GM18507 (cell line): ENCODE measurements around the gene IGFLR1.
"Not testable (repeated sequence)": the region's sequence is repeated elsewhere in the genome, so short reads cannot be mapped to it uniquely, and the experiment has no call there.

Source experiments
- DNase-seq: peaks from one replicate; pipeline ENCODE4 v3.0.0; 2011; ENCODE audit warnings: low read depth; ENCODE audit not compliant: insufficient read length; ENCODE audit errors: extremely low spot score
- FAIRE-seq: peaks from 2 replicates; lab custom pipeline; 2011; peaks lifted over from hg19 to GRCh38; lab: Jason Lieb, UNC

The IGFLR1 gene

GRCh38 chr19:35727956-35728706 is 14.1 kb downstream of the IGFLR1 start:
- no peak for FAIRE-seq
- no peak for DNase-seq

DNA sequence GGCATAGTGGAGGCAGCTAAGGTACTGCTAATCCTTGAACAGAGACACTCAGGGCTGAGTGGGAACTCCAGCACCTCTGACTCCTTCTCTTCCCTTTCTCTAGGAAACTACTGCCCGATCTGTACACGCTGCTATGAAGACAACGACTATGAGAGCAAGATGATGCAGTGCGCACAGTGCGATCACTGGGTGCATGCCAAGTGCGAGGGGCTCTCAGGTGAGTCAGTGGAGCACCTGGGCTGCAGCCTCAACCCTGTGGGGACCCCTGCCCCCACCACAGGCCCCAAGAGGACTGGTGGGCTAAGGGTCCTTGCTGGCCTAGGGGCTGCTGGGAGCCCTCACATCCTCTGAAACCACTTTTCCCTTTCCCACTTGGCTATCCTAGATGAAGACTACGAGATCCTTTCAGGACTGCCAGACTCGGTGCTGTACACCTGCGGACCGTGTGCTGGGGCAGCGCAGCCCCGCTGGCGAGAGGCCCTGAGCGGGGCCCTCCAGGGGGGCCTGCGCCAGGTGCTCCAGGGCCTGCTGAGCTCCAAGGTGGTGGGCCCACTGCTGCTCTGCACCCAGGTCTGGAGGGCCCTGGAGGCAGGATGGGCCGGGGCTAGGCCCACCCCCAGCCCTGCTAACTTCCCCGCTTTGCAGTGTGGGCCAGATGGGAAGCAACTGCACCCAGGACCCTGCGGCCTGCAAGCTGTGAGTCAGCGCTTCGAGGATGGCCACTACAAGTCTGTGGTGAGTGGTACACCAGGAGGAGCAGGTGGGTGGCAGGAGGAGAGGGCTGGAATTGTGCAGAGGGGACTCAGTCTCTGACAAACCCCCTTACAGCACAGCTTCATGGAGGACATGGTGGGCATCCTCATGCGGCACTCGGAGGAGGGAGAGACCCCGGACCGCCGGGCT is 14.9 kb downstream of the IGFLR1 start:
- FAIRE-seq, result no peak
- DNase-seq, result no peak

DNA sequence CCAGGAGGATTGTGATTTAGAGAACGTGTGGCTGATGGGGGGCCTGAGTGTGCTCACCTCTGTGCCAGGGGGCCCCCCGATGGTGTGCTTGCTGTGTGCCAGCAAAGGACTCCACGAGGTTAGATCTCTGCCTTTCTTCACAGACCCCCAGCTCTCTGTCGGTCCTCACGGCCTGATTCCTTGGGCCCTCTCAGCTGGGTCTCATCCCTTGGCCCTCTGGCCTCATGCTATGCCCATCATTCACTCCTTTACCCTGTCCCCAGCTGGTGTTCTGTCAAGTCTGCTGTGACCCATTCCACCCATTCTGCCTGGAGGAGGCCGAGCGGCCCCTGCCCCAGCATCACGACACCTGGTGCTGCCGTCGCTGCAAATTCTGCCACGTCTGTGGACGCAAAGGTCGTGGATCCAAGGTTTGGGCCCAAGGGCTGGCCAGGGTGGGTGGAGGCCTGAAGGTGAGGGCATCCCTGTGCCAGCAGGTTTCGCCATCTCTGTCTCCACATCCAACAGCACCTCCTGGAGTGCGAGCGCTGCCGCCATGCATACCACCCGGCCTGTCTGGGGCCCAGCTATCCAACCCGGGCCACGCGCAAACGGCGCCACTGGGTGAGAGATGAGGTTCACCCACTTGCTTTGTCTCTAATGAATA is 16.9 kb downstream of the IGFLR1 start:
- FAIRE-seq (no peak), DNase-seq (no peak)

DNA sequence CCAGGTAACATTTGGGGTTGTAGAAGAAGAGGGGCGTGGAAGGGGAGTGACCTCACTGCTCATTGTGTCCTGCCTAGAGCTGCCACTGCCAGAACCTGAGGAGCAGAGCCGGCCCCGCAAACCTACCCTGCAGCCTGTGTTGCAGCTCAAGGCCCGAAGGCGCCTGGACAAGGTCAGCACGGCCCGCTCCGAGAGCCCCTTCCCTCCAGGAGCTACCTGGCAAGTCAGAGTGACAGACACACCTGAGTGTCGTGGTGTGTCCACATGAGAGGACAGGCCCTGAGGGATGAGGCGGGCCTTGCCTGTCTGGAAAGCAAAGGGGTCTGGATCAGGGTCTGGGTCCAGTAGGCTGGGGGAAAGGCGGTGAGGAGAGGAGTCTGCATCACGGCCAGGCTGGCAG is 17.7 kb downstream of the IGFLR1 start:
- FAIRE-seq (no peak), DNase-seq (no peak)

- not testable (repeated sequence) for DNase-seq, FAIRE-seq
Measured at GRCh38 chr19:35724132-35724531, 18.1 kb downstream of the IGFLR1 start.

DNA sequence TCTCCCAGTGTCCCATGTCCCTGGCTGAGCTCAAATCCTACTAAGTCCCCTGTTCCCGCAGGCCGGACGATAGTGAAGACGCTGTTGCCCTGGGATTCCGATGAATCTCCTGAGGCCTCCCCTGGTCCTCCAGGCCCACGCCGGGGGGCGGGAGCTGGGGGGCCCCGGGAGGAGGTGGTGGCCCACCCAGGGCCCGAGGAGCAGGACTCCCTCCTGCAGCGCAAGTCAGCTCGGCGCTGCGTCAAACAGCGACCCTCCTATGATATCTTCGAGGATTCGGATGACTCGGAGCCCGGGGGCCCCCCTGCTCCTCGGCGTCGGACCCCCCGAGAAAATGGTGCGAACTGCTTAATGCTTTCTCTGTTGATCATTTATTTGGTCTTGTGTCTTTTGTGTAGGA is 18.6 kb downstream of the IGFLR1 start:
- FAIRE-seq, result no peak
- DNase-seq, result no peak

DNA sequence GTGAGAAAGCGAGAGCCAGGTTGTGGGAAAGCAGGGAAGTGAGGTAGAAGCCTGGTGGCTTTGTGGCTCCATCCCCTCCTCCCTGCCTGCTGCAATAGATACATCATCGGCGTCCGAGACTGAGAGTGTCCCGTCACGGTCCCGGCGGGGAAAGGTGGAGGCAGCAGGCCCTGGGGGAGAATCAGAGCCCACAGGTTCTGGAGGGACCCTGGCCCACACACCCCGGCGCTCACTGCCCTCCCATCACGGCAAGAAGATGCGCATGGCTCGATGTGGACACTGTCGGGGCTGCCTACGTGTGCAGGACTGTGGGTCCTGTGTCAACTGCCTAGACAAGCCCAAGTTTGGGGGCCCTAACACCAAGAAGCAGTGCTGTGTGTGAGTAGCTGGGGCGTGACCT is 19.4 kb downstream of the IGFLR1 start:
- FAIRE-seq (no peak), DNase-seq (no peak)

DNA sequence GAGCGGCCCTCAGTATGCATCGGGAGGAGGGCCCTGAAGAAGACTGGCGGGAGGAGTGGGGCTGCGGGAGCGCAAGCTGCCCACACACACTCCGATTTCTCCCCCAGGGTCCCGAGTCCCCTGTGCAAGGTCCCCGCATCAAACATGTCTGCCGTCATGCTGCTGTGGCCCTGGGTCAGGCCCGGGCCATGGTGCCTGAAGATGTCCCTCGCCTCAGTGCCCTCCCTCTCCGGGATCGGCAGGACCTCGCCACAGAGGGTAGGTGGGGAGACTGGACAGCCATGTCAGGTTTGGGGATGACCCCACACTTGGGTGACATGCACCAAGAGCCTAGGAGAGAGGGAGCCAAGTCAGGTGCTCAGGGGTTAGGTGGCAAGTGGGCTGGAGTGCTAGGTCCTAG is 19.8 kb downstream of the IGFLR1 start:
- DNase-seq, result no peak
- FAIRE-seq, result no peak

DNA sequence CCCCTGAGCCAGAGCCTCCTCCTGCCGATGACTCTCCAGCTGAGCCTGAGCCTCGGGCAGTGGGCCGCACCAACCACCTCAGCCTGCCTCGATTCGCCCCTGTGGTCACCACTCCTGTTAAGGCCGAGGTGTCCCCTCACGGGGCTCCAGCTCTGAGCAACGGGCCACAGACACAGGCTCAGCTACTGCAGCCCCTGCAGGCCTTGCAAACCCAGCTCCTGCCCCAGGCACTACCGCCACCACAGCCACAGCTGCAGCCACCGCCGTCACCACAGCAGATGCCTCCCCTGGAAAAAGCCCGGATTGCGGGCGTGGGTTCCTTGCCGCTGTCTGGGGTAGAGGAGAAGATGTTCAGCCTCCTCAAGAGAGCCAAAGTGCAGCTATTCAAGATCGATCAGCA is 20.9 kb downstream of the IGFLR1 start:
- FAIRE-seq (no peak), DNase-seq (no peak)

DNA sequence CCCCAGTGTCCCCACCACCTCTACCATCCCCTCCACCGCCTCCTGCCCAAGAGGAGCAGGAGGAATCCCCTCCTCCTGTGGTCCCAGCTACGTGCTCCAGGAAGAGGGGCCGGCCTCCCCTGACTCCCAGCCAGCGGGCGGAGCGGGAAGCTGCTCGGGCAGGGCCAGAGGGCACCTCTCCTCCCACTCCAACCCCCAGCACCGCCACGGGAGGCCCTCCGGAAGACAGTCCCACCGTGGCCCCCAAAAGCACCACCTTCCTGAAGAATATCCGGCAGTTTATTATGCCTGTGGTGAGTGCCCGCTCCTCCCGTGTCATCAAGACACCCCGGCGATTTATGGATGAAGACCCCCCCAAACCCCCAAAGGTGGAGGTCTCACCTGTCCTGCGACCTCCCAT is 21.6 kb downstream of the IGFLR1 start:
- FAIRE-seq (no peak), DNase-seq (no peak)

GRCh38 chr19:35720163-35720524 is 22.1 kb downstream of the IGFLR1 start:
- no peak for FAIRE-seq

DNA sequence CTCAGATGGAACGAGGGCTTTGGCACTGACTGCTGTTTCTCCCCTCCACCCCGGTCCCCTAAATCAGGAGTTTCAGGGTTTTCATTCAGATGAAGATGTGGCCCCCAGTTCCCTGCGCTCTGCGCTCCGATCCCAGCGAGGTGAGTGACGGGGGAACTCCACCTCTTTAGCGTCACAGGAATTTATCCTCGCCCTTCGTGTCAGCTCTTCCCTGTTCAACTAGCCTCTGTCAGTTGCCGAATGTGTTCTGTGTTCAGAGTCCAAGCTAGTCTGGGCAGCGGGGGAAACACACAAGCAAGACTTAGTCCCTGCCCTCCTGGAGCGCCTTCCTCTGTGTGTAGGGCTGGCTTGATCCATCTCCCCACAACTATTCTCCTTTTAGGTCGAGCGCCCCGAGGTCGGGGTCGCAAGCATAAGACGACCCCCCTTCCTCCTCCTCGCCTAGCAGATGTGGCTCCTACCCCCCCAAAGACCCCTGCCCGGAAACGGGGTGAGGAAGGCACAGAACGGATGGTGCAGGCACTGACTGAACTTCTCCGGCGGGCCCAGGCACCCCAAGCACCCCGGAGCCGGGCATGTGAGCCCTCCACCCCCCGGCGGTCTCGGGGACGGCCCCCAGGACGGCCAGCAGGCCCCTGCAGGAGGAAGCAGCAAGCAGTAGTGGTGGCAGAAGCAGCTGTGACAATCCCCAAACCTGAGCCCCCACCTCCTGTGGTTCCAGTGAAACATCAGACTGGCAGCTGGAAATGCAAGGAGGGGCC is 22.7 kb downstream of the IGFLR1 start:
- FAIRE-seq, result no peak
- no peak for DNase-seq

More at GRCh38 chr19:35720163-35720524, 22.1 kb downstream of the IGFLR1 start:
- DNase-seq, result no peak

- DNase-seq, result no peak
Measured at GRCh38 chr19:35718345-35719041, 23.8 kb downstream of the IGFLR1 start.

GRCh38 chr19:35717665-35718344 is 24.4 kb downstream of the IGFLR1 start, which contains the start of gene KMT2B:
Gene KMT2B, plus strand, starts transcription at chr19:35718003. Its CDS starts 16 bp downstream, at chr19:35718019.
- no peak for FAIRE-seq
- DNase-seq, result no peak

More at GRCh38 chr19:35718345-35719041, 23.8 kb downstream of the IGFLR1 start:
- peak; percentile 78 for FAIRE-seq

DNA sequence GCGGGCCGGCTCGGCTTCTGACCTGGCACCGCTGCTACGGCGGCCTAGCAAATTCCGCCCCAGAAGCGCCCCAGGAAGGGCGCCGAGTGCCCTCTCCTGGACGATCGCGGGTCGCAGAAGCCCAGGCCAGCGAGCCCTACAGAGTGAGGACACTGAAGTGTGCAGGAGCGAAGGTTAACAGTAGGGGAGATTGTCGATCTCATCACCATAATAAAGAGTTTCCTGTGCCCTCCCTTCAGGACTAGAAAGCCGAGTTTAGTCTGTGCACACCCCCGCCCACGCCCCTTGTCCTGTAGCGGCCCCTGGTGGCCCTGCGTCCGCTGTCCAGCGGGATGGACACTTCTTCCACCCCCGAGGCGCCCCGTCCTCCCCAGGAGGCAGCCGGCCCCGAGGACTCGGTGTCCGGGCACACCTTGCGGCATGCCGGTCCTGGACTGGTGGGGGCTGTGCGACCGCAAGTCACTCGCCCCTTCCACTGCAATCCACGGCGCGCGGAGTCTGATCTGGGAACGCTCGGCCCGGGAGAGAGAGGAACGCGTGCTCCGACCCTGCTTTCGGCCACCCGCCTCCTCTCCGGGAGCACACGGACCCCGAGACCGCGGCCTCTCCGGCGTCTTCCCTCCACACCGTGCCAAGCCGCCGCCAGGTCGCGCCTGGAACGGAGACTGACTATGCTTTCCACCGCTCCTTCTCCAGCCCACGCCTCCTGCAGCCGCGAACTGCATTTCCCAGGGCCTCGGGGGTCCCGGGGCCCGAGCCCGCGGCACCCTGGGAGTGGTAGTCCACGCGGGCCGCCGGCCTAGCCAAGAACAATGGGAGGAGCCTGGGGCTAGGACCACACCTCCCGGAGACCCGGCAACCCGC is 25.2 kb downstream of the IGFLR1 start:
- DNase-seq (peak; percentile 92), FAIRE-seq (peak; percentile 94)

- FAIRE-seq, result peak; percentile 39
- DNase-seq, result no peak
Measured at GRCh38 chr19:35715981-35716800, 26.1 kb downstream of the IGFLR1 start.

DNA sequence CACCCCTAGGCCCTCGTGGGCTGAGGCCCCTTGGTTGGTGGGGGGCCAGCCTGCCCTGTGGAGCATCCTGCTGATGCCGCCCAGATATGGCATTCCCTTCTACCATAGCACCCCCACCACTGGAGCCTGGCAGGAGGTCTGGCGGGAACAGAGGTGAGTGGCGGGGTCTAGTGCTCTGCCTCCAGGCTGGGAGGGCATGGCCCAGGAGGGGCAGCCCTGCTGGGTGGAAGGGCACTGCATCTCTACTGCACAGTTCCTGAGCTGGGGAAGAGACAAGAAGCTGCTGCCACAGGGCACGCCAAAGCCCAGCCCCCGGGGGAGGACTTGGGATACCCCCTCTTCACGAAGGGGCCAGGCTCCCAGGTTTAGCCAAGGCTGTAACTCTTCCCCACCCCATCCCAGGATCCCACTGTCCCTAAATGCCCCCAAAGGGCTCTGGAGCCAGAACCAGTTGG is 26.9 kb downstream of the IGFLR1 start:
- FAIRE-seq (no peak), DNase-seq (no peak)
